Measurements from ENCODE around the gene ILF2. TPM values are rescaled to one million over a fixed set of nuclear protein-coding genes. Genes with fewer than 3 reads are reported as not detected.

Gene ILF2
- total RNA-seq, 4 donors from 2014 or later = 80.2 to 201 (median 122) TPM

DNA sequence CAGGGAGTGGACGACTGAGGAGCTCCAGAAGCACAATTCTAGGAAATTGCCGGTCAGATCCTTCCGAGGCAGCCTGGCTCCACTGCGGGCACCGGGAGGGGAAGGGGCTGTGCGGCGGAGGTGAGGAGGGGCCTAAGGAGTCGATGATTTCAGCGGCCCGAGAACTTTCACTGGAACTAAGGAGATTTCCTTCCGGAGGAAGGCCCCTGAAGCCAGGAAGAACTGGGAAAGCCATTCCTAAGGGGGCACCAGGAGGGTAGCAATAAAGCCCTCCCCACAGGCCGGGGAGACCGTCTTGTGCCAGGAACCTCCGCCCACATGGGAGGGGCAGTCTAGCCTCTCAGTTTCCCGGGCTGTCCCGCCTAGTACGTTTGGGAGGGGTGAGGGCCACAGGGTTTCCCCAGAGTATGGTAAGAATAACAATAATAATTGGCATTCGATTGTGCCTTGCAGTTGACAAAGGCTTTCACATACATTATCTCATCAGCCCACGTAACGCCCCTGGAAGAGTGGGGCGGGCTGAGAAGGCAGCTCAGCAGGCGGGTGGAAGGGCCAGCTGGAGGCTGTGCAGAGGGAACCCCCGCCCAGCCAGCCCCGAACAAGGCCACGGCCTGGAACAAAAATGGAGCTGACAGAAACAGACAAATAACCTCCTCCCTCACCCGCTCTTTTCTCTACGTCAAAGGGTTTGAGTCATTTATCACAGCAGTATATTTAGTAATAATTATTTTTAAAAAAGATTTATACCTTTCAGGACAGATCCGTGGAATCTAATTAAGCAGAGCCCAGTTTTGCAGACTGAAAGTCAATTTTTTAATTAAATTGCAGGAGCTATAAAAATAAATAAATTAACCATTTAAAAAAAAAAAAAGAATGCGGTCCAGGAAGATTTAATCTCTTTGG is 27.5 kb upstream of the ILF2 start:
- DNase-seq (ENCODE audit: low spot score) = no peak
- ATAC-seq (ENCODE audit: low FRiP score) = peak; percentile 68
- TF ChIP-seq, protein P1, sequence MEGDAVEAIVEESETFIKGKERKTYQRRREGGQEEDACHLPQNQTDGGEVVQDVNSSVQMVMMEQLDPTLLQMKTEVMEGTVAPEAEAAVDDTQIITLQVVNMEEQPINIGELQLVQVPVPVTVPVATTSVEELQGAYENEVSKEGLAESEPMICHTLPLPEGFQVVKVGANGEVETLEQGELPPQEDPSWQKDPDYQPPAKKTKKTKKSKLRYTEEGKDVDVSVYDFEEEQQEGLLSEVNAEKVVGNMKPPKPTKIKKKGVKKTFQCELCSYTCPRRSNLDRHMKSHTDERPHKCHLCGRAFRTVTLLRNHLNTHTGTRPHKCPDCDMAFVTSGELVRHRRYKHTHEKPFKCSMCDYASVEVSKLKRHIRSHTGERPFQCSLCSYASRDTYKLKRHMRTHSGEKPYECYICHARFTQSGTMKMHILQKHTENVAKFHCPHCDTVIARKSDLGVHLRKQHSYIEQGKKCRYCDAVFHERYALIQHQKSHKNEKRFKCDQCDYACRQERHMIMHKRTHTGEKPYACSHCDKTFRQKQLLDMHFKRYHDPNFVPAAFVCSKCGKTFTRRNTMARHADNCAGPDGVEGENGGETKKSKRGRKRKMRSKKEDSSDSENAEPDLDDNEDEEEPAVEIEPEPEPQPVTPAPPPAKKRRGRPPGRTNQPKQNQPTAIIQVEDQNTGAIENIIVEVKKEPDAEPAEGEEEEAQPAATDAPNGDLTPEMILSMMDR (IDR thresholded peaks at IDR 0.05) = no peak

GRCh38 chr1:153697191-153698019 is 26.6 kb upstream of the ILF2 start:
- peak; percentile 79 for ATAC-seq (ENCODE audit: low FRiP score)
- DNase-seq (ENCODE audit: low spot score) = peak; percentile 70
- TF ChIP-seq, protein P1 (IDR thresholded peaks at IDR 0.05) = no peak

- TF ChIP-seq, protein P1 (IDR thresholded peaks at IDR 0.05) = no peak
- ATAC-seq (ENCODE audit: low FRiP score) (no peak), DNase-seq (ENCODE audit: low spot score) (no peak)
Measured at GRCh38 chr1:153696741-153697140, 25.9 kb upstream of the ILF2 start.

- DNase-seq (ENCODE audit: low spot score) (no peak), ATAC-seq (ENCODE audit: low FRiP score) (no peak)
- TF ChIP-seq, protein P1 (IDR thresholded peaks at IDR 0.05) = no peak
Measured at GRCh38 chr1:153693466-153693865, 22.7 kb upstream of the ILF2 start.

GRCh38 chr1:153688736-153689328 is 18.0 kb upstream of the ILF2 start:
- ATAC-seq (ENCODE audit: low FRiP score) (no peak), DNase-seq (ENCODE audit: low spot score) (no peak)
- TF ChIP-seq, protein P1 (IDR thresholded peaks at IDR 0.05) = no peak

- ATAC-seq (ENCODE audit: low FRiP score) (no peak), DNase-seq (ENCODE audit: low spot score) (no peak)
- TF ChIP-seq, protein P1 (IDR thresholded peaks at IDR 0.05) = no peak
Measured at GRCh38 chr1:153688276-153688675, 17.5 kb upstream of the ILF2 start.

All from omental fat pad (tissue), 4 donors.